HepG2 (cell line): Measurements from ENCODE around the gene TMIGD2. TPM values are rescaled to one million over a fixed set of nuclear protein-coding genes. Genes with fewer than 3 reads are reported as not detected.

Source experiments
- ARNT ChIP-seq: fragments of 450-650 bp; IDR thresholded peaks from 2 replicates; pipeline ENCODE4 v1.6.1; 2017
- CAMTA2 ChIP-seq: sonication (generic); formaldehyde crosslinking; IDR thresholded peaks from 2 replicates; pipeline ENCODE4 v1.4.0; 2020; ENCODE audit warnings: mild to moderate bottlenecking, missing genetic modification reagents, borderline replicate concordance
- CSRNP1 ChIP-seq: sonication (generic); formaldehyde crosslinking; IDR thresholded peaks from 2 replicates; pipeline ENCODE4 v1.8.1; 2023; ENCODE audit warnings: mild to moderate bottlenecking, missing genetic modification reagents
- HDAC6 ChIP-seq: fragments of 200-600 bp; sonication (generic); IDR thresholded peaks from 2 replicates; pipeline ENCODE4 v1.7.0; 2017; ENCODE audit warnings: mild to moderate bottlenecking, antibody characterized with exemption, low read length, low read depth
- HIC2 ChIP-seq: sonication (generic); formaldehyde crosslinking; IDR thresholded peaks from 2 replicates; pipeline ENCODE4 v1.9.0; 2022; ENCODE audit warnings: low read depth, missing genetic modification reagents
- HNRNPUL1 ChIP-seq: fragments of 200-400 bp; formaldehyde crosslinking; IDR thresholded peaks from 2 replicates; pipeline ENCODE4 v1.6.1; 2017; ENCODE audit warnings: low read depth, mild to moderate bottlenecking, low read length, moderate library complexity
- HOXA3 ChIP-seq: sonication (generic); formaldehyde crosslinking; IDR thresholded peaks from 2 replicates; pipeline ENCODE4 v1.5.0; 2020; ENCODE audit warnings: missing genetic modification reagents
- MNT ChIP-seq: fragments of 450-650 bp; IDR thresholded peaks from 2 replicates; pipeline ENCODE4 v1.6.1; 2016
- MXD1 ChIP-seq: sonication (generic); formaldehyde crosslinking; IDR thresholded peaks from 2 replicates; pipeline ENCODE4 v1.4.0; 2020; ENCODE audit warnings: mild to moderate bottlenecking, missing genetic modification reagents
- RARA ChIP-seq: IDR thresholded peaks from 2 replicates; pipeline ENCODE4 v1.6.1; 2016; ENCODE audit warnings: missing genetic modification reagents, missing compliant biosample characterization
- RORA ChIP-seq: sonication (generic); formaldehyde crosslinking; IDR thresholded peaks from 2 replicates; pipeline ENCODE4 v1.5.0; 2020; ENCODE audit warnings: mild to moderate bottlenecking, missing genetic modification reagents, moderate library complexity
- SUZ12 ChIP-seq: fragments of 150-350 bp; IDR thresholded peaks from 2 replicates; pipeline ENCODE4 v1.6.1; 2014; ENCODE audit warnings: low read depth, low read length
- ZEB1 ChIP-seq: IDR thresholded peaks from 2 replicates; pipeline ENCODE4 v1.6.1; 2012; ENCODE audit warnings: mild to moderate bottlenecking, low read depth, inconsistent platforms; ENCODE audit not compliant: insufficient replicate concordance
- ZIK1 ChIP-seq: sonication (generic); formaldehyde crosslinking; IDR thresholded peaks from 2 replicates; pipeline ENCODE4 v1.5.0; 2020; ENCODE audit warnings: mild to moderate bottlenecking, low read depth, missing genetic modification reagents, borderline replicate concordance
- ZNF318 ChIP-seq: sonication (generic); formaldehyde crosslinking; IDR thresholded peaks from 2 replicates; pipeline ENCODE4 v1.4.0; 2020; ENCODE audit warnings: mild to moderate bottlenecking, missing genetic modification reagents
- polyA plus RNA-seq, 8 experiments: library from polyadenylated mRNA; depleted of rRNA in 3 of 8; stranded (reverse) in 7 of 8; unstranded in 1 of 8; fragments of >200 nt; fragmentation: Illumina TruSeq in 4 of 8; extraction: Trizol in 4 of 8; gene quantifications; 2 replicates each; pipeline versions ENCODE4 v1.2.1 to v1.2.3, GENCODE V29; 2011 to 2016; ENCODE audit warnings: low read depth in 4 of 8, missing spikeins in 1 of 8, mixed read lengths in 1 of 8; ENCODE audit not compliant: insufficient read depth in 1 of 8
- total RNA-seq, 5 experiments: library from RNA; depleted of rRNA; stranded (reverse); fragments of >200 nt; fragmentation: Illumina TruSeq; extraction: Trizol; gene quantifications; 2 replicates each; pipeline ENCODE4 v1.2.3, GENCODE V29; 2016; ENCODE audit warnings: low read depth in 1 of 5

Gene TMIGD2
- total and polyA plus RNA-seq, 2 of the 13 experiments (the other 11 are each of a cell fraction or from before 2014, with no cell fraction given): 0.11 to 1.0 TPM

- TF ChIP-seq ZEB1: peak; percentile 58
- peak; percentile 72; the same call in 1 of the 2 replicates for TF ChIP-seq MXD1
- TF ChIP-seq MNT: peak; percentile 44; the same call in 1 of the 2 replicates
- TF ChIP-seq HDAC6: no peak
- TF ChIP-seq HIC2 (CRISPR knock-in tag): no peak
- TF ChIP-seq CSRNP1 (CRISPR knock-in tag): no peak
- TF ChIP-seq HNRNPUL1: no peak
- peak; percentile 83 for TF ChIP-seq HOXA3
- TF ChIP-seq ZNF318 (CRISPR knock-in tag): no peak
- no peak for TF ChIP-seq ZIK1 (CRISPR knock-in tag)
- TF ChIP-seq CAMTA2 (CRISPR knock-in tag): peak; percentile 90; the same call in 1 of the 2 replicates
- TF ChIP-seq SUZ12: no peak; the same call in 1 of the 2 replicates
- TF ChIP-seq RORA (CRISPR knock-in tag): no peak
- TF ChIP-seq RARA (CRISPR knock-in tag): 0 out of 2 replicates have a peak, but pooled peaks have one; percentile 14
- TF ChIP-seq ARNT: no peak
Observed at GRCh38 chr19:4246767-4247593, 55.2 kb downstream of the TMIGD2 start, which contains the start of gene YJU2 (continued).
